Epithelial cell of esophagus (primary cell): ENCODE measurements around the gene PKN2.
"Not testable (repeated sequence)": the region's sequence is repeated elsewhere in the genome, so short reads cannot be mapped to it uniquely, and the experiment has no call there.

Experiments used
- DNase-seq: peaks from one replicate; pipeline ENCODE4 v3.0.0; 2010; ENCODE audit warnings: low read depth
- H3K4me3 ChIP-seq: 2 replicates; pipeline ENCODE4 v1.5.1; 2011; ENCODE audit warnings: mild to moderate bottlenecking, low read length, control low read depth
- CTCF ChIP-seq: IDR thresholded peaks from 2 replicates; pipeline ENCODE4 v1.5.1; 2011; ENCODE audit warnings: low read depth, mild to moderate bottlenecking, low read length, control low read depth, inconsistent platforms; ENCODE audit not compliant: insufficient read depth; ENCODE audit errors: missing control alignments

Gene PKN2

GRCh38 chr1:88691540-88691939 lies 7.5 kb downstream of the PKN2 start:
- H3K4me3 ChIP-seq: no peak overlapping the region
- TF ChIP-seq CTCF: no peak
- DNase-seq: no peak

- TF ChIP-seq CTCF: no peak
- no peak for DNase-seq
- no peak overlapping the region for H3K4me3 ChIP-seq
Measured at GRCh38 chr1:88695781-88696180, 11.7 kb downstream of the PKN2 start.

GRCh38 chr1:88697503-88697902 lies 13.4 kb downstream of the PKN2 start:
- DNase-seq: no peak
- H3K4me3 ChIP-seq: no peak overlapping the region
- TF ChIP-seq CTCF: no peak

GRCh38 chr1:88698140-88698539 lies 14.1 kb downstream of the PKN2 start:
- DNase-seq: no peak
- no peak overlapping the region for H3K4me3 ChIP-seq
- no peak for TF ChIP-seq CTCF

- no peak overlapping the region for H3K4me3 ChIP-seq
- no peak for DNase-seq
- no peak for TF ChIP-seq CTCF
Measured at GRCh38 chr1:88698764-88699163, 14.7 kb downstream of the PKN2 start.

- DNase-seq: no peak
- TF ChIP-seq CTCF: no peak
- H3K4me3 ChIP-seq: no peak overlapping the region
Measured at GRCh38 chr1:88700425-88701013, 16.4 kb downstream of the PKN2 start.

GRCh38 chr1:88701275-88701674 lies 17.2 kb downstream of the PKN2 start:
- DNase-seq: no peak
- H3K4me3 ChIP-seq: no peak overlapping the region
- no peak for TF ChIP-seq CTCF

- DNase-seq, H3K4me3 ChIP-seq: not testable (repeated sequence)
Measured at GRCh38 chr1:88701793-88702192, 17.7 kb downstream of the PKN2 start.
